HepG2 (cell line): Measurements from ENCODE around the gene AKR1C2. TPM values are rescaled to one million over a fixed set of nuclear protein-coding genes. Genes with fewer than 3 reads are reported as not detected.

Experiments used
- AGO1 ChIP-seq: fragments of 200-400 bp; formaldehyde crosslinking; IDR thresholded peaks from 2 replicates; pipeline ENCODE4 v1.6.1; 2017; ENCODE audit warnings: mild to moderate bottlenecking, low read depth, low read length, moderate library complexity; ENCODE audit not compliant: poor library complexity, severe bottlenecking
- CEBPG ChIP-seq: IDR thresholded peaks from 2 replicates; pipeline ENCODE4 v1.6.1; 2016
- GATAD2A ChIP-seq: IDR thresholded peaks from 2 replicates; pipeline ENCODE4 v1.6.1; 2016
- MYC ChIP-seq: sonication (generic); formaldehyde crosslinking; IDR thresholded peaks from 2 replicates; pipeline ENCODE4 v1.9.0; 2021; ENCODE audit warnings: missing genetic modification reagents, borderline replicate concordance
- PAWR ChIP-seq: sonication (generic); formaldehyde crosslinking; IDR thresholded peaks from 2 replicates; pipeline ENCODE4 v1.4.0; 2020; ENCODE audit warnings: missing genetic modification reagents, mild to moderate bottlenecking, borderline replicate concordance
- PLRG1 ChIP-seq: fragments of 450-650 bp; conservative IDR thresholded peaks from 2 replicates; pipeline ENCODE4 v1.6.1; 2016
- RBM22 ChIP-seq: fragments of 200-400 bp; formaldehyde crosslinking; optimal IDR thresholded peaks from 2 replicates; pipeline ENCODE3; 2017; ENCODE audit warnings: mild to moderate bottlenecking, low read length, moderate library complexity
- SSRP1 ChIP-seq: IDR thresholded peaks from 2 replicates; pipeline ENCODE4 v1.6.1; 2016; ENCODE audit warnings: control low read depth
- SYNCRIP ChIP-seq: fragments of 200-400 bp; formaldehyde crosslinking; IDR thresholded peaks from 2 replicates; pipeline ENCODE4 v1.6.1; 2018; ENCODE audit warnings: mild to moderate bottlenecking, low read depth, low read length; ENCODE audit not compliant: insufficient read depth
- XBP1 ChIP-seq: sonication (generic); formaldehyde crosslinking; IDR thresholded peaks from 2 replicates; pipeline ENCODE4 v1.5.0; 2020; ENCODE audit warnings: missing genetic modification reagents
- YEATS2 ChIP-seq: sonication (generic); formaldehyde crosslinking; IDR thresholded peaks from 2 replicates; pipeline ENCODE4 v1.4.0; 2020; ENCODE audit warnings: missing genetic modification reagents, borderline replicate concordance
- ZNF431 ChIP-seq: sonication (generic); formaldehyde crosslinking; IDR thresholded peaks from 2 replicates; pipeline ENCODE4 v1.9.0; 2022; ENCODE audit warnings: missing genetic modification reagents, low read depth, mild to moderate bottlenecking, borderline replicate concordance
- ZNF468 ChIP-seq: sonication (generic); formaldehyde crosslinking; IDR thresholded peaks from 2 replicates; pipeline ENCODE4 v1.8.0; 2022; ENCODE audit warnings: mild to moderate bottlenecking, moderate library complexity, missing genetic modification reagents
- ZNF780A ChIP-seq: sonication (generic); formaldehyde crosslinking; IDR thresholded peaks from 2 replicates; pipeline ENCODE4 v1.8.0; 2022; ENCODE audit warnings: mild to moderate bottlenecking, missing genetic modification reagents, moderate library complexity
- ZSCAN21 ChIP-seq: sonication (generic); formaldehyde crosslinking; IDR thresholded peaks from 2 replicates; pipeline ENCODE4 v1.8.0; 2022; ENCODE audit warnings: mild to moderate bottlenecking, missing genetic modification reagents, moderate library complexity, borderline replicate concordance
- polyA plus RNA-seq, 8 experiments: library from polyadenylated mRNA; depleted of rRNA in 3 of 8; stranded (reverse) in 7 of 8; unstranded in 1 of 8; fragments of >200 nt; fragmentation: Illumina TruSeq in 4 of 8; extraction: Trizol in 4 of 8; gene quantifications; 2 replicates each; pipeline versions ENCODE4 v1.2.1 to v1.2.3, GENCODE V29; 2011 to 2016; ENCODE audit warnings: low read depth in 4 of 8, missing spikeins in 1 of 8, mixed read lengths in 1 of 8; ENCODE audit not compliant: insufficient read depth in 1 of 8
- total RNA-seq, 5 experiments: library from RNA; depleted of rRNA; stranded (reverse); fragments of >200 nt; fragmentation: Illumina TruSeq; extraction: Trizol; gene quantifications; 2 replicates each; pipeline ENCODE4 v1.2.3, GENCODE V29; 2016; ENCODE audit warnings: low read depth in 1 of 5
- TF ChIP-seq, protein P1 (sequence below): sonication (generic); formaldehyde crosslinking; IDR thresholded peaks from 2 replicates; pipeline ENCODE4 v1.4.0; 2020; ENCODE audit warnings: missing genetic modification reagents, borderline replicate concordance
- TF ChIP-seq, protein P2 (sequence below): sonication (generic); formaldehyde crosslinking; IDR thresholded peaks from 2 replicates; pipeline ENCODE4 v1.4.0; 2020; ENCODE audit warnings: missing genetic modification reagents
- TF ChIP-seq, protein P3 (sequence below), 2 experiments: sonication (generic) in 1 of 2; formaldehyde crosslinking in 1 of 2; IDR thresholded peaks; 2 replicates each; pipeline versions ENCODE4 v1.6.1 to v1.9.0; 2014 to 2022; ENCODE audit warnings: antibody characterized with exemption in 1 of 2, borderline replicate concordance in 1 of 2, inconsistent platforms in 1 of 2, low read depth in 1 of 2, missing genetic modification reagents in 1 of 2

The AKR1C2 gene
- total and polyA plus RNA-seq, 2 of the 13 experiments (the other 11 are each of a cell fraction or from before 2014, with no cell fraction given): 140 to 900 TPM

DNA sequence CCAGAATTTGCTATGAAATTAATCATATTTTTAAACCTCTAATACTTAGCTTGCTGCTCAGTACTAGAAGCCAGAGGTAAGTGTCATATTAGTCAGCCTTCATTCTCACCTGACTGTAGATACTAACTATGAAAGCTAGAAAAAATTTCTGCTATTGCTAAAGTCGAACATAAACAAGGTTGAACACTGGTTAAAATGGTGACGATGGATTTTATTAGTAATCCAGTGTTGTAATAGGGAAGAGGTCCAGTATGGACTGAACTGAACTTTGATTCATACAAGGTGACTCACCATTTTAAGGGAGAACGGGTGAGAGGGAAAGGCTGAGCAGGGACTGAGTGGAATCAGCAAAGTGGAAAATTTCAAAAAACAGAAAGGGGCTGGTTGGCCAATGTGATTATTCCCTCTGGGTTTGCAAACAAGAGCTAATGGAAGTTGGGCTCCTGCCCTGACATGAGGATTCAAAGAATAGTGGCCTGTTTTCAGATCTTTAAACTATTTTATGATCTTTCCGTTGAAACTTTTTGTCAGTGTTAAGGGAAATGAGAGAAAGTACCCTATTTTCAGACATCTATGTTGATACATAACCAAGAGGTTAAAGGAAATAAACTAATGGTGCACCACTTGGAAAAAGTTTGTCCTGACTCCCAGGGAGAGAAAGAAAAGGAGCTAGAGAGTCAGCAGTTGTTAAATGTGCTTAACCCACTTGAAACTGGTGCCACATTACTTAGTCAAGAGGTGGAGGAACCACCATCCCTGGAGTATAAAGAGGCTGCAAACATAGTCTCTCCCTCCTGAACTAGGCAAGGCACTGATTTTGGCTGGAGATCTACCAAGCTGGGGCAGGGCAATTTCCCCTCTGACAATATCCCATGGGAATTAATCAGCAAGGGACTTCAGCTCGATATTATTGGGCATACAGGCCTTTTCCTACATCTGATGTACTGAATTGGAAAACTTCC is 55.7 kb downstream of the AKR1C2 start (continued):
- TF ChIP-seq ZNF780A (CRISPR knock-in tag) (no peak), ZNF468 (CRISPR knock-in tag) (no peak), PLRG1 (no peak), PAWR (CRISPR knock-in tag) (no peak), CEBPG (CRISPR knock-in tag) (peak; percentile 91), YEATS2 (CRISPR knock-in tag) (no peak), ZSCAN21 (CRISPR knock-in tag) (no peak; the same call in 1 of the 2 replicates), RBM22 (no peak), MYC (no peak), GATAD2A (CRISPR knock-in tag) (peak; percentile 95), AGO1 (no peak), SYNCRIP (no peak), ZNF431 (CRISPR knock-in tag) (no peak; the same call in 1 of the 2 replicates), SSRP1 (CRISPR knock-in tag) (no peak), XBP1 (CRISPR knock-in tag) (no peak)
- TF ChIP-seq, protein P1, sequence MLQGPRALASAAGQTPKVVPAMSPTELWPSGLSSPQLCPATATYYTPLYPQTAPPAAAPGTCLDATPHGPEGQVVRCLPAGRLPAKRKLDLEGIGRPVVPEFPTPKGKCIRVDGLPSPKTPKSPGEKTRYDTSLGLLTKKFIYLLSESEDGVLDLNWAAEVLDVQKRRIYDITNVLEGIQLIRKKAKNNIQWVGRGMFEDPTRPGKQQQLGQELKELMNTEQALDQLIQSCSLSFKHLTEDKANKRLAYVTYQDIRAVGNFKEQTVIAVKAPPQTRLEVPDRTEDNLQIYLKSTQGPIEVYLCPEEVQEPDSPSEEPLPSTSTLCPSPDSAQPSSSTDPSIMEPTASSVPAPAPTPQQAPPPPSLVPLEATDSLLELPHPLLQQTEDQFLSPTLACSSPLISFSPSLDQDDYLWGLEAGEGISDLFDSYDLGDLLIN (CRISPR knock-in tag): no peak
- TF ChIP-seq, protein P2, sequence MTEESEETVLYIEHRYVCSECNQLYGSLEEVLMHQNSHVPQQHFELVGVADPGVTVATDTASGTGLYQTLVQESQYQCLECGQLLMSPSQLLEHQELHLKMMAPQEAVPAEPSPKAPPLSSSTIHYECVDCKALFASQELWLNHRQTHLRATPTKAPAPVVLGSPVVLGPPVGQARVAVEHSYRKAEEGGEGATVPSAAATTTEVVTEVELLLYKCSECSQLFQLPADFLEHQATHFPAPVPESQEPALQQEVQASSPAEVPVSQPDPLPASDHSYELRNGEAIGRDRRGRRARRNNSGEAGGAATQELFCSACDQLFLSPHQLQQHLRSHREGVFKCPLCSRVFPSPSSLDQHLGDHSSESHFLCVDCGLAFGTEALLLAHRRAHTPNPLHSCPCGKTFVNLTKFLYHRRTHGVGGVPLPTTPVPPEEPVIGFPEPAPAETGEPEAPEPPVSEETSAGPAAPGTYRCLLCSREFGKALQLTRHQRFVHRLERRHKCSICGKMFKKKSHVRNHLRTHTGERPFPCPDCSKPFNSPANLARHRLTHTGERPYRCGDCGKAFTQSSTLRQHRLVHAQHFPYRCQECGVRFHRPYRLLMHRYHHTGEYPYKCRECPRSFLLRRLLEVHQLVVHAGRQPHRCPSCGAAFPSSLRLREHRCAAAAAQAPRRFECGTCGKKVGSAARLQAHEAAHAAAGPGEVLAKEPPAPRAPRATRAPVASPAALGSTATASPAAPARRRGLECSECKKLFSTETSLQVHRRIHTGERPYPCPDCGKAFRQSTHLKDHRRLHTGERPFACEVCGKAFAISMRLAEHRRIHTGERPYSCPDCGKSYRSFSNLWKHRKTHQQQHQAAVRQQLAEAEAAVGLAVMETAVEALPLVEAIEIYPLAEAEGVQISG (CRISPR knock-in tag): no peak; the same call in 1 of the 2 replicates
- TF ChIP-seq, protein P3, sequence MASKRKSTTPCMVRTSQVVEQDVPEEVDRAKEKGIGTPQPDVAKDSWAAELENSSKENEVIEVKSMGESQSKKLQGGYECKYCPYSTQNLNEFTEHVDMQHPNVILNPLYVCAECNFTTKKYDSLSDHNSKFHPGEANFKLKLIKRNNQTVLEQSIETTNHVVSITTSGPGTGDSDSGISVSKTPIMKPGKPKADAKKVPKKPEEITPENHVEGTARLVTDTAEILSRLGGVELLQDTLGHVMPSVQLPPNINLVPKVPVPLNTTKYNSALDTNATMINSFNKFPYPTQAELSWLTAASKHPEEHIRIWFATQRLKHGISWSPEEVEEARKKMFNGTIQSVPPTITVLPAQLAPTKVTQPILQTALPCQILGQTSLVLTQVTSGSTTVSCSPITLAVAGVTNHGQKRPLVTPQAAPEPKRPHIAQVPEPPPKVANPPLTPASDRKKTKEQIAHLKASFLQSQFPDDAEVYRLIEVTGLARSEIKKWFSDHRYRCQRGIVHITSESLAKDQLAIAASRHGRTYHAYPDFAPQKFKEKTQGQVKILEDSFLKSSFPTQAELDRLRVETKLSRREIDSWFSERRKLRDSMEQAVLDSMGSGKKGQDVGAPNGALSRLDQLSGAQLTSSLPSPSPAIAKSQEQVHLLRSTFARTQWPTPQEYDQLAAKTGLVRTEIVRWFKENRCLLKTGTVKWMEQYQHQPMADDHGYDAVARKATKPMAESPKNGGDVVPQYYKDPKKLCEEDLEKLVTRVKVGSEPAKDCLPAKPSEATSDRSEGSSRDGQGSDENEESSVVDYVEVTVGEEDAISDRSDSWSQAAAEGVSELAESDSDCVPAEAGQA (IDR thresholded peaks at IDR 0.05; ENCODE audit: low read depth): no peak
- TF ChIP-seq, protein P3 (CRISPR knock-in tag; IDR thresholded peaks at IDR 0.05; ENCODE audit: borderline replicate concordance): no peak
